T-cell (primary cell): ENCODE results near the gene SCN5A. TPM values are rescaled to one million over a fixed set of nuclear protein-coding genes. Genes with fewer than 3 reads are reported as not detected.

Experiments used
- ATAC-seq, 4 experiments: fragments of 200-7000 bp in 3 of 4; fragments of 150-1000 bp in 1 of 4; cut with Tn5 transposase; replicated peaks in 1 of 4; 1 replicate in 3 of 4; 2 replicates in 1 of 4; pipeline ENCODE4 v1.10.0; 2021; ENCODE audit warnings: moderate library complexity in 3 of 4, mild to moderate bottlenecking in 2 of 4, moderate number of reproducible peaks in 1 of 4
- CTCF ChIA-PET, 2 donors: fragments of 300-600 bp; sonication (Branson Sonifier 250); formaldehyde crosslinking; loops; one replicate each; lab custom pipeline; 2022; ENCODE audit warnings: antibody characterized with exemption in 2 of 2; lab: Charles Lee
- POLR2A ChIA-PET, 2 donors: fragments of 300-600 bp; sonication (Branson Sonifier 250); formaldehyde crosslinking; loops; one replicate each; lab custom pipeline; 2022; ENCODE audit warnings: antibody characterized with exemption in 2 of 2; lab: Charles Lee
- DNase-seq, 35 experiments: peaks; one replicate each; pipeline versions ENCODE4 v3.0.0 to v3.0.0-alpha.2; 2013 to 2023
- H3K27ac ChIP-seq: one replicate; pipeline ENCODE4 v1.5.1; 2013; ENCODE audit warnings: low read length
- H3K27me3 ChIP-seq, 2 experiments: replicated peaks in 1 of 2; 1 replicate in 1 of 2; 2 replicates in 1 of 2; pipeline versions ENCODE4 v1.6.1 to v1.7.0; 2013; ENCODE audit warnings: low read length in 1 of 2, mixed read lengths in 1 of 2; ENCODE audit not compliant: control insufficient read depth in 2 of 2, insufficient read depth in 2 of 2; ENCODE audit errors: extremely low read depth in 1 of 2
- H3K36me3 ChIP-seq, 2 donors: 1 replicate in 1 of 2; 2 replicates in 1 of 2; pipeline versions ENCODE4 v1.6.1 to v1.7.0; 2013; ENCODE audit warnings: low read length in 1 of 2; ENCODE audit not compliant: control insufficient read depth in 2 of 2, insufficient read depth in 1 of 2; ENCODE audit errors: extremely low read depth in 1 of 2
- H3K4me1 ChIP-seq, 2 experiments: 1 replicate in 1 of 2; 2 replicates in 1 of 2; pipeline versions ENCODE4 v1.6.1 to v1.7.0; 2013; ENCODE audit warnings: low read length in 2 of 2, mixed read lengths in 1 of 2; ENCODE audit not compliant: insufficient read depth in 2 of 2, control insufficient read depth in 1 of 2; ENCODE audit errors: extremely low read depth in 1 of 2
- H3K4me3 ChIP-seq, 2 donors: 1 replicate in 1 of 2; 2 replicates in 1 of 2; pipeline versions ENCODE4 v1.5.1 to v1.7.0; 2013; ENCODE audit warnings: mild to moderate bottlenecking in 2 of 2, low read length in 1 of 2, moderate library complexity in 1 of 2; ENCODE audit not compliant: control insufficient read depth in 1 of 2; ENCODE audit errors: extremely low read depth in 1 of 2
- H3K9me3 ChIP-seq: 2 replicates; pipeline ENCODE4 v1.7.0; 2013
- H3K27ac Mint-ChIP-seq, 2 donors: one replicate each; pipeline ENCODE4 v1.8.0; 2020 to 2021; ENCODE audit warnings: mild to moderate bottlenecking in 2 of 2, mixed read lengths in 2 of 2
- H3K27me3 Mint-ChIP-seq, 2 donors: one replicate each; pipeline ENCODE4 v1.8.0; 2021 to 2022; ENCODE audit warnings: mixed read lengths in 2 of 2
- H3K36me3 Mint-ChIP-seq: one replicate; pipeline ENCODE4 v1.8.0; 2021; ENCODE audit warnings: mixed read lengths
- H3K4me1 Mint-ChIP-seq, 3 donors: one replicate each; pipeline ENCODE4 v1.8.0; 2020 to 2022; ENCODE audit warnings: mixed read lengths in 3 of 3, mild to moderate bottlenecking in 1 of 3
- H3K4me3 Mint-ChIP-seq, 3 donors: one replicate each; pipeline ENCODE4 v1.8.0; 2020 to 2022; ENCODE audit warnings: mild to moderate bottlenecking in 3 of 3, mixed read lengths in 3 of 3, moderate library complexity in 3 of 3
- H3K9me3 Mint-ChIP-seq, 3 donors: one replicate each; pipeline ENCODE4 v1.8.0; 2020 to 2022; ENCODE audit warnings: mixed read lengths in 3 of 3
- WGBS: methylation state at CpG from one replicate; pipeline ENCODE4 v1.1.5; 2013; ENCODE audit warnings: missing lambda C conversion rate; ENCODE audit not compliant: insufficient coverage; 5-methylcytosine and 5-hydroxymethylcytosine counted together
- total RNA-seq, 35 experiments: library from RNA in 6 of 35; stranded (reverse) in 6 of 35; fragments of 120-200 nt in 1 of 35; gene quantifications; one replicate each; pipeline versions ENCODE4 v1.2.1 to v1.2.4 and lab custom pipeline; 2013 to 2026

Gene SCN5A
- total RNA-seq, 5 donors from 2014 or later (not counting 1 experiment from before 2014, with no cell fraction given), result 0.12 to 0.47 (median 0.23) TPM; not detected in 2

DNA sequence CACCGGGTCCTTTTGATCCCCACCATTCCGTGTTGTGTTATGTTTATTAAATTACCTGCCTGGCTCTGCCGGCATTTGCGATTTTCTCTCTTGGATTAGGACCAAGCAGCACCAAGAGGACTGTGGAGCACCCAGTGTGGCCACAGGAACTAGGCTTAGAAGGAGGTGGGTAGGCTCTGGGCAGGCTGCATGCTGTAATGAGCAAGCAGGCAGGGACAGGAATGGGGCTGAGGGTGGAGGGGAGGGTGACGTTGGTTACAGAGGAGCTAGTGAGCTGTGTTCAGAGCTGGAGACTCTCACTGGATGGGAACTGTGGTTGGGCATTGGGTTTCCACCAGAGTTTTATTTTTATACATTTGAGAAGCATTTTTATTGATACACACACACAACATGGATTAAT, 7.9 kb upstream of the SCN5A start:
- CTCF ChIA-PET, result no interaction called here
- no peaks in the 10 kb centered on the region for H3K36me3 Mint-ChIP-seq
- POLR2A ChIA-PET, result no interaction called here

DNA sequence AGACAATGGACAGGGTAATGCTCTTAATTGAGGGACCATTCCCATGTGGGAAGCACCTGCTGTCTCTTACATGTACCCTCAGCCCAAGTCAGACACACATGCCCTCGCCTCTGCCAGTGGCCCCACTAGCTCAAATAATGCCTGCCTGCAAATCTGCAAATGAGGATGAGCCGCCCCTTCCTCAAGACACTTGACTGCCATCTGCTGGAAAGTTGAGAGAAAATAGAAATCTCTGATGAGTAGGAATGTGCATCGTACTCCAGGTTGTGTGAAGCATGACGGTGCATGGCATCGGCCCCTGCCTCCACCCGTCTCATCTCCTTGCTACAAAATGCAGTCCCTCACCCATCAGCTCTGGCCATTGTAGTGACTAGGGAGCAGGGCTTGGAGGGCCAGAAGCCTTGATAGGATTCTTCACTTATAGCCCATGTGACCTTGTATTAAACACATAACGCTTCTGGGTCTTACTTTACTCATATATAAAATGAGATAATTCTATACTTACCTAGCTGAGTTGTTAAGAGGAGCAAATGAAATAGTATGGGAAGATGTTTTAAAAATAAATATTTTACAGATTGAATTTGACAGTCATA, 6.3 kb upstream of the SCN5A start:
- H3K9me3 Mint-ChIP-seq, result peaks cover 0 to 1% (median 0%) of the 10 kb centered on the region in 3 donors
- POLR2A ChIA-PET, result no interaction called here
- Histone ChIP-seq H3K4me3 (no peak overlapping the region), H3K27ac (no peak overlapping the region), H3K9me3 (no peaks in the 10 kb centered on the region), H3K4me1 (peaks cover 0 to 9% of the 10 kb centered on the region in 2 experiments), H3K36me3 (no peaks in the 10 kb centered on the region), H3K27me3 (peaks cover 2 to 51% of the 10 kb centered on the region in 2 experiments)
- no peak overlapping the region for H3K4me3 Mint-ChIP-seq
- H3K27ac Mint-ChIP-seq, result peak overlapping the region in 1 of 2 donors; percentile 1
- H3K27me3 Mint-ChIP-seq, result peaks cover 42 to 55% of the 10 kb centered on the region in 2 donors
- CTCF ChIA-PET, result interaction anchor here (0.5 to 1.8 kb wide), 8 partner anchors 9 to 655 kb away, joined by 3 to 15 read pairs (median 4); partner anchors contain the start of gene EXOG (in 2 of the 2)
- H3K4me1 Mint-ChIP-seq, result peaks cover 0 to 4% (median 0%) of the 10 kb centered on the region in 3 donors
- peak in 3 of 4 experiments; percentile 41 to 67 (median 48) for ATAC-seq
- H3K36me3 Mint-ChIP-seq, result no peaks in the 10 kb centered on the region
- no CpG with 5 or more reads among the region's 7 CpGs for WGBS
- peak in 1 of 35 experiments; percentile 59 for DNase-seq

More for the DNA sequence above, 7.9 kb upstream of the SCN5A start:
- DNase-seq (no peak), ATAC-seq (no peak)
- peaks cover 2 to 44% of the 10 kb centered on the region in 2 experiments for H3K27me3 ChIP-seq
- Mint-ChIP-seq H3K27me3 (peaks cover 50 to 58% of the 10 kb centered on the region in 2 donors), H3K4me3 (no peak overlapping the region), H3K4me1 (peaks cover 0 to 4% (median 0%) of the 10 kb centered on the region in 3 donors), H3K27ac (no peak overlapping the region), H3K9me3 (peaks cover 0 to 13% (median 7%) of the 10 kb centered on the region in 3 donors)
- H3K27ac ChIP-seq, result no peak overlapping the region
- no peaks in the 10 kb centered on the region for H3K9me3 ChIP-seq
- no peak overlapping the region for H3K4me3 ChIP-seq
- WGBS, result 65% methylated on average over 5 of the region's 5 CpGs
- H3K36me3 ChIP-seq, result no peaks in the 10 kb centered on the region
- H3K4me1 ChIP-seq, result peaks cover 0 to 3% of the 10 kb centered on the region in 2 experiments

DNA sequence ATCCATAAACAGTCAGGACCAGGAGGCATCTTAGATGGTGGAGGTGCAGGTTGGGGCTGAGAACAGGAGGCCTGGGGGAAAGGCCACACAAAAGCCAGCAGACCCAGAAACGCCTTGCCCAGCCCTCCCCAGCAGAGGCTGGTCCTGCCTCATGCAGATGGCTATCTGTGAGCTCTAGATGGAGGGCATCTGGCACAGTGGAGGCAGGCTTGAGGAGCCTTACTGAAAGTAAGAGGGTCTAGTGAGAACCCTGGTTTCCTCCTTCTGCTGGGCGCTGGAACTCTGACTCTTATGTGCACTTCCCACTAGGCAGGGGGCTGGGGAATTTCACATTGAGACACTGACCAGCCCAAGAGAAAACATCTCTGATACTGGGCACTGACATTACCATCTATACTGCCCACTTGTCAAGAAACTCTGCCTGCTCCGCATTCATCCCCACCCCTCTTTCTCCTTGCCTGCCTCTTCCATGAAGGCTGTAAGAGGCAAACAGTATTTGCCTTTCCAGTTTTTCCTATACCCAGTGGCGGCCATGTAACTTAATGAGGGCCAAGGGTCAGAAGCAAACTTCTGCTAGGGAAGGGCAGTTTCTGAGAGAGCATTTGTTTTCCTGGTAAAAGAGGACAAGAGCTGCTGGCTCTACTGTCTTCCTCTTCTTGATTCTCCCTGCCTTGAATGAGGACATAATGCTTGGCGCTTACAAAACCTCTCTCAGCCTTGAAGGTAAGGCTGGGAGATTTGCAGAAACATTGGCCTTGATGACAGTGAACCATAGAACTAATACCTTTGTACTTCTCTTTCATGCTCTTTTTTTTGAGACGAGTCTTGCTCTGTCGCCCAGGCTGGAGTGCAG, 4.4 kb upstream of the SCN5A start:
- Mint-ChIP-seq H3K4me3 (no peak overlapping the region), H3K9me3 (no peaks in the 10 kb centered on the region), H3K4me1 (peaks cover 0 to 4% (median under 1%) of the 10 kb centered on the region in 3 donors), H3K36me3 (no peaks in the 10 kb centered on the region), H3K27ac (no peak overlapping the region), H3K27me3 (peaks cover 29 to 41% of the 10 kb centered on the region in 2 donors)
- no peak for DNase-seq
- Histone ChIP-seq H3K9me3 (no peaks in the 10 kb centered on the region), H3K36me3 (no peaks in the 10 kb centered on the region), H3K4me3 (no peak overlapping the region), H3K27me3 (peaks cover 0 to 56% of the 10 kb centered on the region in 2 experiments), H3K4me1 (peaks cover 0 to 23% of the 10 kb centered on the region in 2 experiments), H3K27ac (no peak overlapping the region)
- ChIA-PET CTCF (interaction anchor here (0.8 to 1.8 kb wide), 4 partner anchors 133 to 158 kb away, joined by 3 to 8 read pairs (median 4); partner anchors contain the start of gene EXOG (in 2 of the 2)), POLR2A (no interaction called here)
- ATAC-seq, result no peak
- WGBS, result 67% methylated on average over 1 of the region's 7 CpGs

DNA sequence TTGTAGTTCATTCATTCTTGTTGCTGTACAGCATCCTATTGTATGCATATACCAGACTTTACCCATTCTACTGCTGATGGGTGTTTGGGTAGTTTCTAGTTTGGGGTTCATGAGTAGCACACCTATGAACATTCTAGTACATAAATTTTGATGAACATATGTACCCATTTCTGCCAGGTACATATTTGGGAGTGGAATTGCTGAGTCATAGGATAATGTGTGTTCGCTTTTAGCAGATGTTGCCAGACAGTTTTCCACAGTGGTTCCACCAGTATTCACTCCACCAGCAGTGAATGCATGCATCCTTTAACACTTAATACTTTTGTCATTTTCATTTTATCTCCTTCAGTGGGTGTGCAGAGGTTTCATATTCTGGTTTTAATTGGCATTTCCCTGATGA, 3.4 kb upstream of the SCN5A start:
- Histone ChIP-seq H3K4me1 (peaks cover 0 to 30% of the 10 kb centered on the region in 2 experiments), H3K27me3 (peaks cover 2 to 58% of the 10 kb centered on the region in 2 experiments), H3K9me3 (no peaks in the 10 kb centered on the region), H3K4me3 (no peak overlapping the region), H3K27ac (no peak overlapping the region), H3K36me3 (no peaks in the 10 kb centered on the region)
- Mint-ChIP-seq H3K4me1 (peaks cover 4 to 9% (median 9%) of the 10 kb centered on the region in 3 donors), H3K9me3 (no peaks in the 10 kb centered on the region), H3K4me3 (no peak overlapping the region), H3K36me3 (no peaks in the 10 kb centered on the region), H3K27me3 (peaks cover 25 to 34% of the 10 kb centered on the region in 2 donors), H3K27ac (no peak overlapping the region)
- CTCF ChIA-PET, result interaction anchor here (0.6 to 2.9 kb wide), 3 partner anchors 132 to 157 kb away, joined by 3 to 17 read pairs (median 7); partner anchors contain the start of gene EXOG (in 1 of the 2)
- no peak for ATAC-seq
- POLR2A ChIA-PET, result no interaction called here
- WGBS, result no CpG with 5 or more reads among the region's 1 CpG
- no peak for DNase-seq

DNA sequence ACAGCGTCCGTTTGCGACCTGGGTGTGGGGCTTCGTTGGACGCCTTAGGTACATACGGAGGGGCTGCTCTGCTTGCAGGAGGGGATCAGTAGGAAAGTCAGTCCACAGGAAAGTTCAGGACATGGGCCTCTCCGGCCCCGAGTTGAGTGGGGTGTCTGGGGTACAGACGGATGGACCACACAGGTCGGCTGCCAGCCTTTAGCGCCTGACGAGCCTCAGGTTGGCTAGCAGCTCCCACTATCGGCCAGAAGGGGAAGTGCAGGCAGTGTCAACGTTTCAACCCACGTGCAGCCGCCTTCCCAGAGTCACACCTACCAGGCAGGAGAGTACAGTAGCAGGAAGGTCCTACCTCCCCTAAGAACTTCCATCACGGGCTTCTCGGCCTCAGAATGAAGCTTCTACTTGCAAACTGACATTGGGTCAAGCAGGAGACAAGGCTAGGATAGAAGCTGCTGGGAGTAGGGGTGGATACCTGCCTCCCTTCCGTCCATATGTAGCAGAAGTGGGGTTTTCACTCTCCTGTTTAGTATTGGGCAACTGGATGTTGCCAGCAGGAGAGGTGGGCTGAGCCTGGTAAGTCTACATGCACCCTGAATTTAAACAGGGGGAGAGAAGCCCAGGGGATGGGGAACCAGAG, 1.8 kb upstream of the SCN5A start:
- ATAC-seq, result peak; percentile 54 to 72 (median 58)
- H3K9me3 Mint-ChIP-seq, result no peaks in the 10 kb centered on the region
- peak overlapping the region in 2 of 3 donors; percentile 25 to 49 for H3K4me3 Mint-ChIP-seq
- Histone ChIP-seq H3K4me1 (peaks cover 0 to 30% of the 10 kb centered on the region in 2 experiments), H3K9me3 (no peaks in the 10 kb centered on the region), H3K27me3 (peaks cover 2 to 60% of the 10 kb centered on the region in 2 experiments), H3K36me3 (no peaks in the 10 kb centered on the region), H3K27ac (no peak overlapping the region), H3K4me3 (no peak overlapping the region)
- H3K27ac Mint-ChIP-seq, result no peak overlapping the region
- peaks cover 4 to 9% (median 9%) of the 10 kb centered on the region in 3 donors for H3K4me1 Mint-ChIP-seq
- WGBS, result 20% methylated on average over 13 of the region's 19 CpGs
- ChIA-PET CTCF (interaction anchor here (0.8 to 2.9 kb wide), 9 partner anchors 9 to 159 kb away, joined by 3 to 17 read pairs (median 5); partner anchors contain the start of gene EXOG (in 1 of the 2)), POLR2A (no interaction called here)
- DNase-seq, result peak; percentile 34 to 85 (median 53)
- H3K27me3 Mint-ChIP-seq, result peaks cover 13 to 21% of the 10 kb centered on the region in 2 donors
- no peaks in the 10 kb centered on the region for H3K36me3 Mint-ChIP-seq
